GM12875 (cell line): ENCODE results near the gene ING5.

Source experiments
- H3K4me3 ChIP-seq: one replicate; pipeline ENCODE4 v1.5.1; 2011; ENCODE audit warnings: low read depth, low read length, control low read depth
- CTCF ChIP-seq: IDR thresholded peaks from 2 replicates; pipeline ENCODE4 v1.5.1; 2011; ENCODE audit warnings: low read depth, mild to moderate bottlenecking, control low read depth, inconsistent platforms, low read length, moderate library complexity, borderline replicate concordance; ENCODE audit not compliant: insufficient read depth

The ING5 gene

GRCh38 chr2:241772063-241772499, 70.2 kb downstream of the ING5 start:
- TF ChIP-seq CTCF, result no peak
- no peak overlapping the region for H3K4me3 ChIP-seq

- no peak overlapping the region for H3K4me3 ChIP-seq
- TF ChIP-seq CTCF, result no peak
Observed at GRCh38 chr2:241773511-241774418, 71.9 kb downstream of the ING5 start.

- H3K4me3 ChIP-seq, result no peak overlapping the region
- TF ChIP-seq CTCF, result no peak
Observed at GRCh38 chr2:241774419-241775222, 72.8 kb downstream of the ING5 start.

GRCh38 chr2:241775223-241776177, 73.7 kb downstream of the ING5 start:
- no peak overlapping the region for H3K4me3 ChIP-seq

GRCh38 chr2:241776336-241777169, 74.7 kb downstream of the ING5 start, which contains the start of gene GAL3ST2:
Gene GAL3ST2 (plus strand): TSS chr2:241776822. CDS start chr2:241776956, 134 bp downstream.
- TF ChIP-seq CTCF, result no peak
- no peak within 1 kb of the TSS for H3K4me3 ChIP-seq

More at GRCh38 chr2:241775223-241776177, 73.7 kb downstream of the ING5 start:
- TF ChIP-seq CTCF, result no peak

- H3K4me3 ChIP-seq, result no peak overlapping the region
- no peak for TF ChIP-seq CTCF
Observed at GRCh38 chr2:241777170-241777685, 75.4 kb downstream of the ING5 start.
